HG03060 (cell line): ENCODE measurements around the gene GRIP2.

Experiments
- ATAC-seq: cut with Tn5 transposase; IDR thresholded peaks from one replicate; pipeline ENCODE4 v1.9.1; 2021; ENCODE audit warnings: low read depth, moderate number of reproducible peaks; ENCODE audit not compliant: unreplicated experiment

The GRIP2 gene

GRCh38 chr3:14457999-14458398 is 82.1 kb downstream of the GRIP2 start:
- ATAC-seq = no peak

GRCh38 chr3:14457481-14457880 is 82.7 kb downstream of the GRIP2 start:
- no peak for ATAC-seq

GRCh38 chr3:14456794-14457193 is 83.3 kb downstream of the GRIP2 start:
- ATAC-seq = no peak

- ATAC-seq = no peak
These were observed 84.4 kb downstream of the GRIP2 start for GRCh38 chr3:14455571-14456317.

- ATAC-seq = no peak
These were observed 85.4 kb downstream of the GRIP2 start for GRCh38 chr3:14454639-14455310.

- ATAC-seq = no peak
These were observed 86.1 kb downstream of the GRIP2 start for GRCh38 chr3:14453876-14454638.

- no peak for ATAC-seq
These were observed 87.1 kb downstream of the GRIP2 start for GRCh38 chr3:14452740-14453710.

- no peak for ATAC-seq
These were observed 88.0 kb downstream of the GRIP2 start for GRCh38 chr3:14451844-14452739.

- ATAC-seq = no peak
These were observed 89.1 kb downstream of the GRIP2 start for GRCh38 chr3:14450922-14451606.

GRCh38 chr3:14450506-14450905 is 89.6 kb downstream of the GRIP2 start:
- ATAC-seq = no peak

- ATAC-seq = no peak
These were observed 91.1 kb downstream of the GRIP2 start for GRCh38 chr3:14448756-14449727.

- ATAC-seq = no peak
These were observed 92.1 kb downstream of the GRIP2 start for GRCh38 chr3:14448063-14448462.

GRCh38 chr3:14446988-14447570 is 93.1 kb downstream of the GRIP2 start:
- ATAC-seq = no peak

GRCh38 chr3:14445773-14446172 is 94.4 kb downstream of the GRIP2 start:
- ATAC-seq = no peak

GRCh38 chr3:14444380-14444779 is 95.8 kb downstream of the GRIP2 start:
- no peak for ATAC-seq

- no peak for ATAC-seq
These were observed 98.2 kb downstream of the GRIP2 start for GRCh38 chr3:14441920-14442300.

GRCh38 chr3:14441240-14441919 is 98.8 kb downstream of the GRIP2 start:
- ATAC-seq = no peak
